HG03097 (cell line): ENCODE measurements around the gene CHST13.

Experiments
- ATAC-seq: cut with Tn5 transposase; IDR thresholded peaks from one replicate; pipeline ENCODE4 v1.9.1; 2021; ENCODE audit not compliant: unreplicated experiment, low FRiP score

CHST13 gene

DNA sequence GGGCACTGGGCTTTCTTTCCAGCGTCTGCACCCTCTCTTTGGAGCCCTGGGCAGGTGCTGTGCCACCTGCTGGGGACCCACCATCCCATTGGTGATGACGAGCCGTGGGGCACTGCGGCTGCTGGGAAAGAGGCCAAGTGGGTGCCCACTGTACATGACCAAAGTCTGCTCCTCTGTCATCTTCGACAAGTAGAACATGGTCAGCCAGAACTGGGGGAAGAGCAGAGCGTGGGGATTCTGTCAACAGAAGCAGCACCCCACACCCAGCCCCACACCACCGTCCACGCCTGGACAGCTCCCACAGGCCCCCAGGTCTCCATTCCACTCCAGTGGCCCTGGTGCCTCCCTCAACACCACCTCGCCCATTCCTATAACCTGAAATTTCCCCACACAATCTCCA is 16.1 kb upstream of the CHST13 start:
- no peak for ATAC-seq

DNA sequence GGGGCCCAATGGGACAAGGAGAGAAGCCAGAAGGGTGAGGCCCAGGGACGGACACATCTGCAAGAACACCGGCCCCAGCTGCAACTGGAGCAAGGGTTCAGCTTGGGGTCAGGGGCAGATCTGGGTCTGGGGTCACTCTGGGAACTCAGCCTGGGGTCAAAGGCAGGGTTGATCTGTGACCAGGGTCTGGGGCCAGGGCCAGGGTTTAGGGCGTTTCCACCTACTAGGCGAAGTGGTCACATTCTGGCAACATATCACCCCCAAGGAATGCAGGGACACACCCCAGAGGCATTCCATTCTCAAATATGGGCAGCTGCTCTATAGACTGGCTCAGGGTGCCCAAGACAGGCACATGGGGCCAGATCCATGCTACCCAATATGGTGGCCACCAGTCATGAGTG is 15.4 kb upstream of the CHST13 start:
- no peak for ATAC-seq

DNA sequence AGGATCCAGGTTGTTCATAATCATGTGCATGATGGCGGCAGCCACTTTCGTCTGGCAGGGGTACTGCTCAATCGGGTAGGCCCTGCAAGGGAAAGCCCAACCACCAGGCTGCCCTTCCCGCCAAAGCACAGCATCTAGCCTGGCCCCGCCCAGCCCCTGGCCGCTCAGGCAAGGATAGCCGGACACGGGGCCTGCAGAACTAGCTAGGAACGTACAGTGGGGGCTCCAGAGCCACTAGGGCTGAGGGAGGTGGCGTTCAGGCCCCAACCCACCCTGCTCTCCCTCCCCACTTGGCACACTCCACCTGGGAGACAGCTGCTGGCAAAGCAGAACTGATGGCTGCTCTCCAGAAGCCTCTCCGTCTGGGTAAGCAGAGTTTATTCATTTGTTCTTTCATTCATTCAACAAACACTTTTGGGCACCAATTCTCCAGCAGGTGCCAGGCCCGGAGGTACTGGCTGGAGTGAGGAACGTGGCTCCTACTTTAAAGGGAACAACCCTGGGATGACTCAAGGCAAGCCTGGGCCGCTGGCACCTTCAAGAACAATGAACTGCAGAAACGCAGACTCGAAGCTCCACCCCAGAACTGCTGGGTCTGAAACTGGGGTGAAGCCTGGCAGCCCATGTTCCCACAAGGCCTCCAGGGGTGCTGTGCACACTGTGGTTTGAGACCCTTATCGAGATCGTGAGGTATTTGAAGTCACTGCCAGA is 14.2 kb upstream of the CHST13 start:
- no peak for ATAC-seq

DNA sequence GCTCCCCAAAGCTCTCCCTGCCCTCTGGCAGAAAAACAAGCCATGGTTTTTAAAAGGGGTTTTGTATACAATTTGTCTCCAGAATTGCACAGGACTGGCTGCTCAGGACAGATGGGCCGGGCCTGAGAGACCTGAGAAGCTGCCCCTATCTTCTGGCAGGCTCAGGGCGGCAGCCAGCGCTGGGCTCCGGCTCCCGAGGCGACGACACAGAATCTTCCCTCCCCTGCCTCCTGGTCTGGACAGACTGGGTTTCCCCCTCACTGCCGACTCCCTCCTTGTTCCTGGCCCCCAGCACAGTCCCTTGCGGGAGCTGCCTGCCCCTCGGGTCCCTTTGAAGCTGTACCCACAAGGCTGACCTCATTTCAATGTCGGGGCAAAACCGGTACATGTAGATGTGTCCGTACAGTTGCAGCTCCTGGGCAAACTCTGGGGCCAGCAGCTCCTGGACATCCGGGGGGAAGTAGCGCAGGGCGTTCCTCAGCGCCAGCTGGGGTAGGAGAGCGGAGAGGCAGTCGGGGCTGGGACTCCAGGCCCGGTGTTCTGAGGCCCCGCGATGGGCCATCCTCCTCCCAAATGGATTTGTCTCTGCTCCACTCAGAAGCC is 13.5 kb upstream of the CHST13 start:
- ATAC-seq: no peak

DNA sequence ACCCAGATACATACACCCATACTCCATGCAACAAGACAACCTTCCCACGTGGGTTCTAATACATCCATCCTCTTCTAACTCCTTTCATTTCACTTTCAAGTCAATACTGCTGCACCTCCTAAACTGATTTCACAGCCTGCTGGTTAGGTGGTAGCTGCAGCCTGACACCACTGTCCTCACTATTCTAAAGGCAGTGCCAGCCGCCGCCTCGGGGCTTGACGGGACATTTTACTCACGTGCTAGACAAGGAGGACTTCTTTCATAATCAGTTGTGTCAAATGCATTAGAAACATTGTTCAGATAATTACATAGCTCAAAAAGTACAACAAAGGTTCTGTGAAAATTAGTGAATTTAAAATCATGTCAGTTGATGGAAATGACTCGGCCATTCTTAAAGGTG is 12.7 kb upstream of the CHST13 start:
- ATAC-seq: no peak

DNA sequence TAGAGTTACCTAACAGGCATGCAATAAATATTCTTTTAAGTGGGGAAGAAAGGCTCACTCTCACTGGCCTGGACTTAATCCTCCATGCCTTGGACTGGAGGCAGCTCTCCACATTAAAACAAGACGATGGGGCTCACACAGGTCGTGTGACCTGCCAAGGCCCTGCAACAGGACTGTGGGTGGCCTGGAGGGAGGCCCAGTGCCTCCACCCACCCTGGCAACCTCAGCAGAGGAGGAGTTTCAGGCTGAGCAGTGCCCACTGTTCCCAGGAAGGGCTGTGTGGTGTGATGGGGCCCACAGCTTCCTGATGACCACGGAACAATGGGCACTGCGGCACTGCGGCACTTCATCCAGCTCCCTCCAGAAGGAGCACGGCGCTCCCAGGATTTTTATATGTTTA is 11.9 kb upstream of the CHST13 start:
- ATAC-seq: no peak

DNA sequence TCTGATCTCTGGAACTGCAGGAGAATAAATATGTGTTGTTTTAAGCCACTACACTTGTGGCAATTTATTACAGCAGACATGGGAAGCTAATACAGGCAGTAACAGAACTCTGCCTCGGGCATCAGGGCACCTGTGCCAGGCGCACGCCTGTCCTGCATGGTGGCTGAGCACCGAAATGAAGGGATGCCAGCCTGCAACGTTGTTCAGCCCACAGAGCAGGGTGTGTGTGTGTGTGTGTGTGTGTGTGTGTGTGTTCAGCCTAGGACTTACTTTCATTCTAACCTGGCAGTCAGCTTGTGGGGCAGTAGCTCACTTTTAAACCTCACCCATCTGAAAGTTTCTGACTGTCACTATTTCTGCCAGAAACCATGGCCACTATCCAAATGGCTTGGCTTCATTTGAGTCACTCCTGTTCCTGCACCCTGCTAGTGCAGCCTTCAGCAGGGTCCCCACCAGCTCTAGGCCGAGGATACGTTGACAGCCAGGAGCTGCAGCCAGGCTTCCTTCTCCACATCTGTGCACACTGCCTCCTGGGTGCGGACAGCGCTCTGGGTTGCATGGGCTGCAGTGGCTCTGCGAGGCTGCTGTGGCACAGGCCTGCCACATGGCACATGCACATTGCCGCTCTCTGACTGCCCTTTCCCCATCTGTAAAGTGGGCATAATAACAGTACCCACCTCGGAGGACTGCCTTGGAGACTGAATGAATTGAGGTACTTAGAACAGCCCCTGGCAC is 10.9 kb upstream of the CHST13 start:
- ATAC-seq: no peak

DNA sequence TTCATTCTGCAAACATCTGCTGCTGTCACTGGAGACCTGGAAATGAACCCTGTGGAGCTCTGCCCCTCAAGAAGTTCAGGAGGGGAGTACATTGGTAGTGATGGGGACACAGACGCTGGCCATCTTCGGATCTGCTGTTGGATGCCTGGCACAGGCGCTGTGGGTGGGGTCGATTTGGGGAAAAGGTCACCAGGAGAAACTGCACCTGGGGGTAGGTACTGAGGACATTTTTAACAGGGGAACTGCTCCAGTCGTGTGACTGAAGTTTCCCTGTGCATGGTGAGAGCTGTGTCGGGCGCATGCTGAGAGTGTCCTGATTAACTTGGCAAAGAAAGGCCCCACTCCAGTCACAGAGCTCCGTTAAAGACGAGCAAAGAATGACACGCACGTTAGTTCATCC is 9.8 kb upstream of the CHST13 start:
- no peak for ATAC-seq

DNA sequence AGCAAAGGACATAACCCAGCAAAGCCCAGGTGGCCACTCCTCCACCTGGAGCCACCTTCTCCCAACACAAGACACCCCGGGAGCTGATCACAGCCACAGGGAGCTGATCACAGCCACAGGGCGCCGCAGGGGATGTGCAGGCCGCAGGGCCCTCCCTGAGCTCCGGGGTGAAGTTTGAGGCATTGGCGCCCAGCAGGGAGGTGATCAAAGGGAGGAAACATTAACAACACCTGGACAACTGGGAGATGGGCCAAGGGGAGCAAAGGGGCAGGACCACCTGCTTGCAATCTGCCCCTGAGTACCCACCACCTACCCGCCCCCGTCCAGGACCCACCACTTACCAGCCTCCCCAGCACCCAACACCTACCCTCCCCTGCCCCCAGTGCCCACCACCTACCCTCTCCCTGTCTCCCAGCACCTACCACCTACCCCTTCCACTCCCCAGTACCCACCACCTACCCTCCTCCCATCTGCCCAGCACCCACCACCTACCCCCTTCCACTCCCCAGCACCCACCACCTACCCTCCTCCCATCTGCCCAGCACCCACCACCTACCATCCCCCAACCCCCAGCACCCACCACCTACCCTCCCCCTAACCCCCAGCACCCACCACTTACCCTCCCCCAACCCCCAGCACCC is 8.8 kb upstream of the CHST13 start:
- no peak for ATAC-seq

DNA sequence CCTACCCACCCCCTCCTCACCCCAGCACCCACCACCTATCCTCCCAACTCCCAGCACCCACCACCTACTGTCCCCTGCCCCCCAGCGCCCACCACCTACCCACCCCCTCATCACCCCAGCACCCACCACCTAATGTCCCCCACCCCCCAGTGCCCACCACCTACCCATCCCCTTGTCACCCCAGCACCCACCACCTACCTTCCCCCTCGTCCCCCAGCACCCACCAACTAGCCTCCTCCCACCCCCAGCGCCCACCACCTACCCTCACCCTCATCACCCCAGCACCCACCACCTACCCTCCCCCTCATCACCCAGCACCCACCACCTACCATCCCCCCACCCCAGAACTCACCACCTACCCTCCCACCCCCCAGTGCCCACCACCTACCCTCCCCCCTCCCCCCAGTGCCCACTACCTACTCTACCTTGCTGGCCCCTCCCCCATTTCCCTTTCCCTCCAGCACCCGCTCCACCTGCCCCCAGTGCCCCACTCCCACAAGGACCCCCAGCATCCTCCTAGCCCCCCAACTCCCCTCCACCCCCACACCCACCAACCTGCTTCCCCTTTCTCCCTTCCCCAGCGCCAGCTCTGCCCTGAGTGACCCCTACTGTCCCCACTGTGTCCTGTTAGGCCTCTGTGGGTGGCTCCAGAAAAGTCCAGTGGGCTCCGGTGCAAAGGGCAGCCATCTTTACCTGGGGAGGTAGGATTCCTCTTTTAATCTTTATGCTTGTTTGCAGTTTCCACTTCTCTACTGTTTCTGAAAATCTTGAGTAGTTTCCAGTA is 7.6 kb upstream of the CHST13 start:
- no peak for ATAC-seq

DNA sequence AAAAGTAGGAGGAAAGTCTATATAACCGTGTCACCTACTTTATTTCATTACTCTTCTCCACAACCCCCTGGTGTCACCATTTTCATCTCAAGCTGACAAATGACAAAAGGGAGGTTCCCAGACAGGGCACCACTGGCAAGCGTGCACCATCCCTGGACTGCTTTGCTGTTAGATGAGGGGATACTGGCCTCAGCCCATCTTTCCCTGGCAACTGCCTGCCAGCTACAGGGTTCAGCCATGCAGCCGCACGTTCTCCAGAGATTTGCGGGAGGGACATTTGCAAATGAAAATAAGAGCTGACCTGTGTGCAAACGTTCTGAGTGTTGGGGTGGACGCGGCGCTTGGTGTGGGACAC is 7.0 kb upstream of the CHST13 start:
- no peak for ATAC-seq

DNA sequence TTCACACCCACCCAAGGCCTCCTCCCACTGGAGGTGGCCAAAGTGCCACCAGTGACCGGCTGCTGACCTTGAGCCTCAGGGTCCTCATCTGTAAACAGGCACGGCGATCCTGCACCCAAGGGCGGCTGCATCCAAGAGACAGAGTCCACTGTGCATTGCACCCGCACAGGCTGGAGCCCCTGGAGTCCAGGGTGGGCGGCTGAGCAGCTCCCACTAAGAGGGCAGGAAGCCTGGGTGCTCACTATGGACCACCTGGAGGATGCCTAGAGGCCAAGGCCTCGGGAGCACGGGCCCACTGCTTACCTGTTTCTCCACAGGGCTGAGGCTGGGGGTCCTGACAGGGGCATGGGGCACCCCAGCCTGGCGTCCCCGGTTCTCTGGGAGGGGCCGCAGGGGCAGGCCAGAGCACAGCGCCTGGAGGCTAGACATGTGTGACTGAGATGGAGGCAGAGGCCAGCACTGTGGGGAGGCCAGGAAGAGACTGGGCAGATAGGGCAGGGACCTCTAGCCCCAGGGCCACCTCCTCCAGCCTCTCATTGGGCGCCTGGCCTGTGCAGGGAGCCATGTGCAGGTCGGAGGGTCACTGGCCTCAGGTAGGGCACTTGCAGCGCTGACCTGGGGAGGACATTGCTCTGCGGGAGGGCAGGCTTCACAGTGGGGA is 6.5 kb upstream of the CHST13 start, which contains the start of gene UROC1:
Gene UROC1 (minus strand): TSS at position 483 of the 661 bp plus-strand sequence. CDS start 54 bp downstream, at position 429.
- ATAC-seq: no peak

DNA sequence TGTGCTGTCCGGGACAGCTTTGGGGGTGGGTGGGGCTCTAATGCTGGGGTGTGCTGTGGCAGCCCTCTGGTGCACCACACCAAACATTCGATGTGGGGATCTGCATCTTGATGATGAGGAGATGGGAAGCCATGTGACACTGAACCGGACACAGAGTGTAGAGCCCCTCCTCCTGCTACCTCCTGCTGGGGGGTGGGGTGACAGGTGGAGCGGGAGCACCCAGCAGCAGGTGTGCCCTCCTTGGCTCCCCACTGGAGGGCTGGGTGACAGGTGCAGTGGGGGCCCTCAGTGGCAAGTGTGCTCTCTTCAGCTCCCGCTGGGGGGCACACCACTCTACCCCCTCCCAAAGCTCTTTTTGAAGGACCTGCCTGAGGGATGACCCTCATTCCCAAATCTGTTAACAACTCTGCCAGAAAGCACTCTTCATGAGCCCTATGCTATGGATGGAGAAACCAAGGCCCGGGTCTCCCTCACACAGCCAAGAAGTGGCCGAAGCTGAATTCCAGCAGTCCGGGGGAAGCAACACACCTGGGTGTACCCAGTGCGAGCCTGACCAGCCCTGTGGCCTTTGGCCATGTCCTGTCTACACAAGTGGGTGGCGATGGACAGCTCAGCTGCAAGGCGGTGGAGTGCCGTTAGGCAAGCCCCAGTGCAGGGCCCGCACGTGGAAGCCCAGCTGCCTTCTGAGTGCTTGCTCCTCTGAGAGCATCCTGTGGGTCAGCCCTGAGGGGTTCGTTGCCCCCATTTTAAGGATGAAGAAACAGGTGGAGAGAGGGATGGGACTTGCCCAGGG is 5.8 kb upstream of the CHST13 start:
- no peak for ATAC-seq

DNA sequence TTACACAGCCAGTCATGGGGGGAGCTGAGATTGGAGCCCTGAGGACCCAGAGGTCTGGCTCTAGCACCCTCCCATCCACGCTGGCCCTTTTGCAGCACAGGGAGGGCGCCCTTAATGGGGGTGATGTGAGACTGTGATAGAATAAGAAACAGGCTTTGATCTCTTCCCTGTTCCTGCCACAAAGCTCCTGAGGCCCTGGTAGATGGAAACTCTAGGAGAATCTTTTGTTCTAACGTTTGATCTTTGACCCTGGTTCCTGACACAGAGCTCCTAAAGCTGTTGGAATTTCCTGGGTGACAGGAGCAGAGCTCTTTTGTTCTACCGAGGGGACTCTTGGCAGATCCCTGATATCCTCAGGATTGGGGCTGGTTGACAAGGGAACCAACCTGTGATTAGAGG is 5.2 kb upstream of the CHST13 start:
- no peak for ATAC-seq

DNA sequence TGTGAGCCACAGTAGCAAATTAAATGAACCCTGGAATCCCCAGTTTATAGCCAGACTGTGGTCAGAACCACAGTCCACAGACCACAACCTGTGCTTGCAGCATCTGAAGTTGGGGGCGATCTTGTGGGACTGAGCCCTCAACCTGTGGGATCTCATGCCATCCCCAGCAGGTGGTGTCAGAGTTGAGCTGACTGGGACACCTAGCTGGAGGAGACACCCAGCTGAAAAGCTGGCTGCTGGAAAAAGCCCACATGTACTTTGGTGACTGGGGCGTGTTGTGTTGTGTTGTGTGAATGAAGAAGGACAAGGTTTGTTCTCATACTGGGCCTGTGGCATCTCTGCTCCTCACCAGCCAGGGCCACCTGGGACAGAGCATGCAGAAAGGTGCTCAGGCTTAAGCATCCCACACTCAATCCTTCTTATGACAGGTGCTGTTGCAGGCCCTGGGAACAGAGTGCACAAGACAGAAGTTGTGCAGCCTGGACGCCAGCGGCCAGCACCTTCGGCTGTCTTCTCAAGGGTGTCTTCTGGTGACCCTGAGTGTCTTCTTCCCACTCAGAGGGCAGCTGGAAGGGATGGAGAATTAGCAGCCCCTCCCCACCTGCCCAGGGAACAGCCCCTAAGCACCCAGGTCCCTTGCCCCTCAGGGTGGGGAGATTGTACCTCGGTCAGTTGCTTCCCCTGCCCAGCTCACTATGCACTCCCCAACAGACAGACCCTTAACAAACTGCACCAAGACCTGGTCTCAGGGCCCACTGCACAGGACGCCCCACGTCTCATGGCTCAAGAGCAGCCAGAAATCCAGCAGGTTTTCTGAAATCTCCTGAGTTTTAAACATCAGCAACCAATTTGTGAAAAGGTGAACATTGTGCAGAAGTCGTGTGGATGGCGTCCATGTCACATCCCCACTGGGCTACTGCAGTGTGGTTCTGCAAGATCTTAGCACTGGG is 4.2 kb upstream of the CHST13 start:
- ATAC-seq: no peak

DNA sequence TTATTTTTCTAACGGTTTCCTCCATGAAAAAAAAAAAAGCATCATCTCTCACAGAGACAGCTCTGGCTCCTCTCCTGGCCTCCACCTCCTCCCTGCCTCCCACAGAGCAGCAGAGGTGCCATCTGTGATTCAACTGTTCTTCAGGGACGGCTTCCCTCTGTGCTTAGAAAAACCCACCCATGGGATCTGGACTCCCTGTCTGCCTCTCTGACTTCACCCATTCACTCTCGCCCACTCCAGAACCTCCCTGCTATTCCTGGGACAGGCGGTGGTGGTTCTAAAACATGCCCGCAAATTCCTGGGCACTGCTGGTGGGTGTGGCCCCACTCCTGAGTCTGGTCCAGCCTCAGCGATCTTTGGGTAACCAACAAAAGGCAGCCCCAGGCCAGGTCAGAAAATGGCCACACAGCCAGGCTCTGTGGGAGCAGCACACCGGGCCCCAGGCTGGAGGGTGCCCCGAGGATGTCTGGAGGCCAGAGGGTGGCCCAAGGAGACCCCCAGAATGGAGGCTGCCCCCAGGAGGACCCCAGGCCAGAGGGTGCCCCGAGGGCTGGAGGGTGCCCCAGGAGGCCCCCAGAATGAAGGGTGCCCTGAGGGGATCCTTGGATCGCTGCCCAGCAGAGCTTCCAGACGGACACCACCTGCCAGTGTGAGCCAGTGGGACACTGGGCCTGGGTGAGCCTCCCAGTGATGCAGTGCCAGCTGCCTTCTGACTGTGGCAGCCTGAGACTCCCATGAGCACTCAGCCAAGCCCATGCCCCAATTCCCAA is 2.6 kb upstream of the CHST13 start:
- no peak for ATAC-seq

DNA sequence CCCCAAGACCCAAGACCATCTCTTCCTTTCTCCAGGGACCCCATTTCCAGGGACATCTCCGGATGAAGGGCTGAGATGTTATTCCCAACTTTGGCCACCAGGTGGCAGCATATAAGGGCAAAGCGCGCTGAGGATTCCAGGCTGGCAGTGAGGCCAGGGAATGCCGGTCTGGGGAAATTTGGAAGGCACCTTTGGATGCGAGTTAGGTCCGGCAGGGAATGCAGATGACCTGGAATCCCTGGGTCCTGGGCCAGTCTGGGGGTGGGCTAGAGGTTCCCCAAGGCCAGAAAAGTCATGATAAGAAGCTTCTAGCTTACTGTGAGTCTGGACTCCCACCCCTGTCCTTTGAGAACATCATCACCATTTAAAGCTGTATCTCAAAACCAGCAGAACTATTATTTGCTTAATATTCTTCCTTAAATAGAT is 1.6 kb upstream of the CHST13 start:
- ATAC-seq: no peak
